OCI-LY3 (cell line): ENCODE measurements around the gene SYNE4.

Experiments used
- H2AFZ ChIP-seq: fragments of 200-600, 300-600 bp; shearing (Covaris generic); 2 replicates; pipeline ENCODE4 v1.6.0; 2014; ENCODE audit warnings: antibody characterized with exemption, low read depth, low read length
- H3K27ac ChIP-seq: fragments of 200-600, 300-600 bp; sonication (generic); 2 replicates; pipeline ENCODE4 v1.5.1; 2014; ENCODE audit warnings: mild to moderate bottlenecking, low read length, moderate library complexity, mixed read lengths
- H3K27me3 ChIP-seq: fragments of 200-600, 300-600 bp; sonication (generic); 2 replicates; pipeline ENCODE4 v1.6.1; 2014; ENCODE audit warnings: low read depth, low read length, mixed read lengths
- H3K36me3 ChIP-seq: fragments of 200-600, 300-600 bp; sonication (generic); replicated peaks from 2 replicates; pipeline ENCODE3; 2014; ENCODE audit warnings: low read depth, low read length, mixed read lengths
- H3K4me1 ChIP-seq: fragments of 300-600, 200-600 bp; sonication (generic); 2 replicates; pipeline ENCODE4 v1.6.1; 2014; ENCODE audit warnings: low read length, mixed read lengths
- H3K4me2 ChIP-seq: fragments of 200-600, 300-600 bp; sonication (generic); 2 replicates; pipeline ENCODE4 v1.6.1; 2014; ENCODE audit warnings: low read length, mixed read lengths
- H3K4me3 ChIP-seq: fragments of 300-600, 200-600 bp; sonication (generic); 2 replicates; pipeline ENCODE4 v1.5.1; 2014; ENCODE audit warnings: antibody characterized with exemption, mild to moderate bottlenecking, low read length, moderate library complexity
- H3K79me2 ChIP-seq: fragments of 300-600, 200-600 bp; shearing (Covaris generic); 2 replicates; pipeline ENCODE4 v1.6.1; 2014; ENCODE audit warnings: mild to moderate bottlenecking, low read length, mixed read lengths
- H3K9ac ChIP-seq: fragments of 300-600, 200-600 bp; shearing (Covaris generic); 2 replicates; pipeline ENCODE4 v1.6.0; 2014; ENCODE audit warnings: mild to moderate bottlenecking, low read length, moderate library complexity
- H3K9me3 ChIP-seq: fragments of 200-600, 300-600 bp; shearing (Covaris generic); 2 replicates; pipeline ENCODE4 v1.6.1; 2014; ENCODE audit warnings: low read length, mixed read lengths; ENCODE audit not compliant: insufficient read depth
- H4K20me1 ChIP-seq: fragments of 200-600, 300-600 bp; sonication (generic); 2 replicates; pipeline ENCODE4 v1.6.1; 2016; ENCODE audit warnings: low read length, mixed read lengths; ENCODE audit not compliant: insufficient read depth
- EZH2phosphoT487 ChIP-seq: fragments of 200-600 bp; shearing (Covaris generic); IDR thresholded peaks from 2 replicates; pipeline ENCODE4 v1.6.1; 2018; ENCODE audit warnings: antibody characterized with exemption, mixed run types, low read depth
- TF ChIP-seq, protein P1 (sequence below): fragments of 200-600, 300-600 bp; sonication (generic); IDR thresholded peaks from 2 replicates; pipeline ENCODE4 v1.5.1; 2014; ENCODE audit warnings: antibody characterized with exemption, low read length, low read depth

The SYNE4 gene

DNA sequence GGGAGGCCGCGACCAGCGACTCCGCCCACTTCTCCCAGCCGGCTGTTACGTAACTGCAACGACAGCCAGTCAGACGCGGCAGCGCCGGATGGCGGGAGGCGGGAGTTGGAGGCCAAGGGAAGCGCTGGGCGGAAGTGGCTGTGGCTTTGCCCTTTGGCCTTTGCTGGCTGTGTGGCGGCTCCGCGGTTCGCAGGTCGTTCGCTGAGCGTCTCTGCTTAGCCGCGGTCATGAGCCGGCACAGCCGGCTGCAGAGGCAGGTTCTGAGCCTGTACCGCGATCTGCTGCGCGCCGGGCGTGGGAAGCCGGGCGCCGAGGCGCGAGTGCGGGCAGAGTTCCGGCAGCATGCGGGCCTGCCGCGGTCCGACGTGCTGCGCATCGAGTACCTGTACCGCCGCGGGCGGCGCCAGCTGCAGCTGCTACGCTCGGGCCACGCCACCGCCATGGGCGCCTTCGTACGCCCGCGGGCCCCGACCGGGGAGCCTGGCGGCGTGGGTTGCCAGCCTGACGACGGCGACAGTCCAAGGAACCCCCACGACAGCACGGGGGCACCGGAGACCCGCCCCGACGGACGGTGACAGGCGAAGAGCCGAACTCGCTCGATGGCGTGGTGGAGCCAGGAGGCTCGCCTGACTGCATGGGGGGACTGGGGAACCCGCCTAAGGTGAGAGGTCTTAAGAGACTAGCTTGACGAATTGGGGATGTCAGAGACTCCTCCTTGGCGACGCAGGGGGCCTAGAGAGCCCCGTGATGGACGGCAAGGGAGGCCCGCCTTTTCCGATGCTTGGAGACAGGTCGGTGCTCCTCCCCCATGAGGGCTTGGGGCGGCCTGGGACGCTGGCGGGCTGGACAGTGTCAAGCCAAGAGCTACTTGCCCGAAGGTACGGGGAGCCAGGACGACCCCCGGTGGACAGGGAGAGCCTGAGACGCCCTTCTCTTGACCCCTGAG is 13.3 kb downstream of the SYNE4 start, which contains the start of gene SDHAF1:
Gene SDHAF1, plus strand, starts transcription at position 141 of the 946 bp plus-strand sequence. Its CDS starts 87 bp downstream, at position 228.
- Histone ChIP-seq H3K4me2 (peak within 1 kb of the TSS; percentile 84), H3K27me3 (no peaks in the 10 kb centered on the region), H3K79me2 (peaks cover 33% of the 10 kb centered on the region), H3K9ac (peak within 1 kb of the TSS; percentile 66), H3K36me3 (peaks cover 6% of the 10 kb centered on the region), H4K20me1 (no peaks in the 10 kb centered on the region), H2AFZ (peak within 1 kb of the TSS; percentile 85; the same call in 1 of the 2 replicates), H3K27ac (peak within 1 kb of the TSS; percentile 22), H3K9me3 (no peaks in the 10 kb centered on the region), H3K4me1 (peaks cover 25% of the 10 kb centered on the region), H3K4me3 (peak within 1 kb of the TSS; percentile 78)
- TF ChIP-seq, protein P1, sequence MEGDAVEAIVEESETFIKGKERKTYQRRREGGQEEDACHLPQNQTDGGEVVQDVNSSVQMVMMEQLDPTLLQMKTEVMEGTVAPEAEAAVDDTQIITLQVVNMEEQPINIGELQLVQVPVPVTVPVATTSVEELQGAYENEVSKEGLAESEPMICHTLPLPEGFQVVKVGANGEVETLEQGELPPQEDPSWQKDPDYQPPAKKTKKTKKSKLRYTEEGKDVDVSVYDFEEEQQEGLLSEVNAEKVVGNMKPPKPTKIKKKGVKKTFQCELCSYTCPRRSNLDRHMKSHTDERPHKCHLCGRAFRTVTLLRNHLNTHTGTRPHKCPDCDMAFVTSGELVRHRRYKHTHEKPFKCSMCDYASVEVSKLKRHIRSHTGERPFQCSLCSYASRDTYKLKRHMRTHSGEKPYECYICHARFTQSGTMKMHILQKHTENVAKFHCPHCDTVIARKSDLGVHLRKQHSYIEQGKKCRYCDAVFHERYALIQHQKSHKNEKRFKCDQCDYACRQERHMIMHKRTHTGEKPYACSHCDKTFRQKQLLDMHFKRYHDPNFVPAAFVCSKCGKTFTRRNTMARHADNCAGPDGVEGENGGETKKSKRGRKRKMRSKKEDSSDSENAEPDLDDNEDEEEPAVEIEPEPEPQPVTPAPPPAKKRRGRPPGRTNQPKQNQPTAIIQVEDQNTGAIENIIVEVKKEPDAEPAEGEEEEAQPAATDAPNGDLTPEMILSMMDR: no peak
- no peak for TF ChIP-seq EZH2phosphoT487

DNA sequence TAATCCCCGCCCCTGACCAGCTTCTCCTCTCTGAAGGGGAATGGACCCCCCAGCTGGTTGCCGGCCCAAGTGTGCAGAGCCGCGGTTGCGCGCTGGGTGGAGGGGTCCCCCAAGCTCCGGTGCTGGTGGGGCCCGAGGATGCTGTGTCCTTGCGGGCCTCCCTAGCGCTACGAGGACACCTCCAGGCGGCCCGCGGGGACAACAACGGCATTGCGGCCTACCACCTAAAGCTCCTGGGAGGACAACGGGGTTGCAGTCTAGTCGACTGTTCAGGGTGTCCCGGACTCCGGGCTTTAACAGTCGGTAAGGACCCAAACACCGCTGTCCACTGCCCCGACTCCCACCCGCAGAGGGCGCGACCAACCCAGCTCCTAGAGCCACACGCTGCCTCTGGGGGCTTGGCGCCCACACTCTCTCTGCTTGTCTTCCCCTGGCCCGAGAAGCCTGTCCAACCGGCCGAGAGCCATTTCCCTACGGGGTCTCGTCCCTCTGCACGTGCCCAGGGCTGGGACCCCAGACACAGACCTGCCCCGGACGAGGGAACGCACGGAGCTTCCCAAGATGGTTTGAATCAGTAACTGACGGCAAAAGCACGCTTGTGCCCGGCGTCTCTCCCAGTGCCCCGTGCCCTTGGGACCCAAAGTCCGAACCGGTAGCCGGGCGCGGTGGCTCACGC is 14.6 kb downstream of the SYNE4 start:
- peak overlapping the region; percentile 78 for H3K4me3 ChIP-seq

DNA sequence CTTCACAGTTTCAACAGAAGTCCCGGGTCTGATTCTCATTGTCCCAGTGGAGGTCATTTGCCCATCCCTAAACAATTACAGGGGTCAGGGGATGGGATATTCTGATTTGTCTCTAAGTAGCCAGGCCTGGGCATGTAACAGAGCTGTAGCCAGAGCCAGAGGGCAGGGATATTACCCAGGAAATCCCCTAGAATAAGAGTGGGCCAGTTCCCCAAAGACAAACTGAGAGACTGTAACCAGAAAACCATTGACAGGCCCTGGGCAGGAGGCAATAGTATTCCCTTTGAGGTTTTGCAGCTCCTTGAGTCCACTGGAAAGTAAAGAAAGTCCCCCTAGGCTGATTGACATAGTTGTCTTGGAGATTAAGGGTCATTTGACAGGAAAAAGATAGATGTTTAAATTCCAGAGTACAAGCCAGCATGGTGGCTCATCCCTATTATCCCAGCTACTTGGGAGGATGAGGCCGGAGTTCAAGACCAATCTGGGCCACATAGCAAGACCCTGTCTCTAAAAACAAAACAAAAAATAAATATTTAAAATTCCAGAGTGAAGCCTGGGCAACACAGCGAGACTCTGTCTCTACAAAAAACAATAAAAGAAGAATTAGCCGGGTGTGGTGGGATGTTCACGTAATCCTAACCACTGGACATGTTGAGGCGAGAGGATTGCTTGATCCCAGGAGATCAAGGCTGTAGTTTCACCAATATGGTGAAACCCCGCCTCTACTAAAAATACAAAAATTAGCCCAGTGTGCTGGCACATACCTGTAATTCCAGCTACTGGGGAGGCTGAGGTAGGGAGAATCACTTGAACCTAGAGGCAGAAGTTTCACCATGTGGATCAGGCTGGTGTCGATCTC is 15.5 kb downstream of the SYNE4 start:
- no peak overlapping the region; the same call in 1 of the 2 replicates for H3K27ac ChIP-seq
- no peaks in the 10 kb centered on the region for H3K27me3 ChIP-seq
- no peak for TF ChIP-seq EZH2phosphoT487
- TF ChIP-seq, protein P1: no peak
- H3K9me3 ChIP-seq: peaks cover 6% of the 10 kb centered on the region; the same call in 1 of the 2 replicates
- peak overlapping the region; percentile 84 for H3K4me2 ChIP-seq
- peaks cover 26% of the 10 kb centered on the region for H3K79me2 ChIP-seq
- H3K4me3 ChIP-seq: no peak overlapping the region; the same call in 1 of the 2 replicates
- H3K4me1 ChIP-seq: peaks cover 25% of the 10 kb centered on the region
- H2AFZ ChIP-seq: no peak overlapping the region
- H4K20me1 ChIP-seq: no peaks in the 10 kb centered on the region
- no peak overlapping the region for H3K9ac ChIP-seq
- peaks cover 3% of the 10 kb centered on the region for H3K36me3 ChIP-seq

More for the DNA sequence above, 14.6 kb downstream of the SYNE4 start:
- Histone ChIP-seq H3K4me1 (peaks cover 25% of the 10 kb centered on the region), H3K36me3 (peaks cover 5% of the 10 kb centered on the region), H3K27ac (no peak overlapping the region), H3K4me2 (peak overlapping the region; percentile 84), H3K79me2 (peaks cover 29% of the 10 kb centered on the region), H2AFZ (no peak overlapping the region), H3K9me3 (no peaks in the 10 kb centered on the region), H3K27me3 (no peaks in the 10 kb centered on the region), H4K20me1 (no peaks in the 10 kb centered on the region), H3K9ac (peak overlapping the region; percentile 66)
- TF ChIP-seq EZH2phosphoT487: no peak
- TF ChIP-seq, protein P1: peak; percentile 36
